ENCODE measurements around the gene ZNF519. TPM values are rescaled to one million over a fixed set of nuclear protein-coding genes. Genes with fewer than 3 reads are reported as not detected.

The ZNF519 gene
- total and polyA plus RNA-seq, 2 of the 8 experiments (the other 6 are each of a cell fraction or from before 2014, with no cell fraction given), result 24.0 to 38.6 TPM

DNA sequence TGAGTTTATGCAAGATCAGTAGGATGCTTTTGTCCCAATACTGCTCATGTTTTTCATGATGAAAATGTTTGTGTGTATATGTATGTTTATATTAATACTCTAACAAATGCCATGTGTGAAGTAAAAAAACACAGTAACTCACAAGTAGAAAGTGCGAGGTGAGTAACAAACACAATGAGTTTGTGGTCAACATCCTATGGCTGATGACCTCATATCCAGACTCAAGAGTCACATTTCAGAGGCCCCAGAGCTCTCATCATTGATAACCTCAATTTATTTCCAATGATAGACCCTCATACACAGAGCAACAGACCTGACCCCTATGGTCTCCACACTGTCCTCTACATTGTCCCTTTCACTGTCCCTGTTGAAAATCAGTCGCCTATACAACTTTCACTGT lies 34.5 kb downstream of the ZNF519 start (continued):
- TF ChIP-seq FOSL1 (IDR thresholded peaks at IDR 0.05; ENCODE audit: insufficient read depth, low read depth, low read length) (no peak), MAFK (IDR thresholded peaks at IDR 0.05; ENCODE audit: low read depth, low read length) (no peak)

Measured in H1 (cell line).